NK-92 (cell line): Measurements from ENCODE around the gene LOXL1.
"Not testable (repeated sequence)": the region's sequence is repeated elsewhere in the genome, so short reads cannot be mapped to it uniquely, and the experiment has no call there.

Experiments
- DNase-seq: peaks from one replicate; lab custom pipeline; 2025; ENCODE audit not compliant: unreplicated experiment; lab: John Stamatoyannopoulos, UW

The LOXL1 gene

DNA sequence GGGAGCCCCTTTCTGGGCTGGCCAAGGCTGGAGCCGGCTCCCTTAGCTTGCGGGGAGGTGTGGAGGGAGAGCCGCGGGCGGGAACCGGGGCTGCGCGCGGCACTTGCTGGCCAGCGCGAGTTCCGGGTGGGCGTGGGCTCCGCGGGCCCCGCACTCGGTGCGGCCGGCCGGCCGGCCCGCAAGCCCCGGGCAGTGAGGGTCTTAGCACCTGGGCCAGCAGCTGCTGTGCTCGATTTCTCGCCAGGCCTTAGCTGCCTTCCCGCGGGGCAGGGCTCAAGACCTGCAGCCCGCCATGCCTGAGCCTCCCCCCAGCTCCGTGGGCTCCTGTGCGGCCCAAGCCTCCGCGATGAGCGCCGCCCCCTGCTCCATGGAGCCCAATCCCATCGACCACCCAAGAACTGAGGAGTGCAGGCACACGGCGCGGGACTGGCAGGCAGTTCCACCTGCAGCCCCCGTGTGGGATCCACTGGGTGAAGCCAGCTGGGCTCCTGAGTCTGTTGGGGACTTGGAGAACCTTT, 47.5 kb downstream of the LOXL1 start:
- not testable (repeated sequence) for DNase-seq

DNA sequence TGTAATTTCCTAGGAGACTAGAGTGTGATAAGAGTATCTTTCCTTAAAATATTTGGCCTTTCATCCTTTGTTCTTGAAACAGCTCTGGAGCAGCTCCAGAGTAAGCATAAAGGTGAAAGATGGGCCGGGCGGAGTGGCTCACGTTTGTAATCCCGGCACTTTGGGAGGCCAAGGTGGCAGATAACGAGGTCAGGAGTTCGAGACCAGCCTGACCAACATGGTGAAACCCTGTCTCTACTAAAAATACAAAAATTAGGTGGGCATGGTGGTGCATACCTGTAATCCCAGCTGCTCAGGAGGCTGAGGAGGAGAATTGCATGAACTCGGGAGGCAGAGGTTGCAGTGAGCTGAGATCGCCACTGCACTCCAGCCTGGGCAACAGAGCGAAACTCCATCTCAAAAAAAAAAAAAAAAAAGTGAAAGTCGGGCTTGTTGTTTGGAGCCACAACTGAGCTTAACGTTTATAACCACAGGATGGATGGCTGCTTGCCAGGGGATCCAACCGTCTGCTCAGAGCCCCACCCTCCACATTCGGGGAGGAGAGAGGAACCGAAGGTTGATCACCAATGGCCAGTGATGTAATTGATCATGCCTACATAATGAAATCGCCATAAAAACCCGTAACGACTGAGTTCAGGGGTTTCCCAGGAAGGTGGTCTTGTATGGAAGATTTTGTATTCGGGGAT, 49.3 kb downstream of the LOXL1 start:
- not testable (repeated sequence) for DNase-seq

DNA sequence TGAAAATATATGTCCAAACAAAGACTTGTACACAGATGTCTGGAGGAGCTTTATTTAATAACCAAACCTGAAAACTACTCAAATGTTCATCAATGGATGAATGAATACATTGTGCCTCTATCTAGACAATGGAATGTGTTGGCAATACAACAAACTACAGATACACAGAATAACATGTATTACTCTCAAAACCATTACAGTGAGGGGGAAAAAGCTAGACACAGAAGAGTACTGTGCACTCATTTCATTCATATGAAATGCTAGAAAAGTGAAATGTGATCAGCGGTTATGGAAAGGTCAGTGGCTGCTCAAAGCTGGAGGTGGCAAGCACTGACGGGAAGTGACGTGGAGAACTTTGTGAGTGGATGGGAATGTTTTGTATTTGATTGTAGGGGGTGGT, 52.6 kb downstream of the LOXL1 start:
- DNase-seq = no peak

DNA sequence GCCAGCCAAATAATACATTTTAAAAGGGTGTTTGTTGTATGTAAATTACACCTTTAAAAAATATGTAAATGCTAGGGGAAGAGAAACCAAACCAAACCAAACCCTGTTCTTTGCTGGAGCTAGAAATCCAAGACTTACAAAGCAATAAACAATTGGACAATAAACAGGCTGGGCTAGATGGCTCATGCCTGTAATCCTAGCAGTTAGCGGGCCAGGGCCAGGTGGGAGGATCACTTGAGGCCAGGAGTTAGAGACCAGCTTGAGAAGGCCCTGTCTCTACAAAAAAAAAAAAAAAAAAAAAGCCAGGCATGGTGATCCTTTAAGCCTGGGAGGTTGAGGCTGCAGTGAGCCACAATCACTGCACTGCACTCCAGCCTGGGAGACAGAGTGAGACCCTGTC, 53.4 kb downstream of the LOXL1 start:
- DNase-seq = no peak

- DNase-seq = no peak
Observed at GRCh38 chr15:73981761-73982221, 55.5 kb downstream of the LOXL1 start.

DNA sequence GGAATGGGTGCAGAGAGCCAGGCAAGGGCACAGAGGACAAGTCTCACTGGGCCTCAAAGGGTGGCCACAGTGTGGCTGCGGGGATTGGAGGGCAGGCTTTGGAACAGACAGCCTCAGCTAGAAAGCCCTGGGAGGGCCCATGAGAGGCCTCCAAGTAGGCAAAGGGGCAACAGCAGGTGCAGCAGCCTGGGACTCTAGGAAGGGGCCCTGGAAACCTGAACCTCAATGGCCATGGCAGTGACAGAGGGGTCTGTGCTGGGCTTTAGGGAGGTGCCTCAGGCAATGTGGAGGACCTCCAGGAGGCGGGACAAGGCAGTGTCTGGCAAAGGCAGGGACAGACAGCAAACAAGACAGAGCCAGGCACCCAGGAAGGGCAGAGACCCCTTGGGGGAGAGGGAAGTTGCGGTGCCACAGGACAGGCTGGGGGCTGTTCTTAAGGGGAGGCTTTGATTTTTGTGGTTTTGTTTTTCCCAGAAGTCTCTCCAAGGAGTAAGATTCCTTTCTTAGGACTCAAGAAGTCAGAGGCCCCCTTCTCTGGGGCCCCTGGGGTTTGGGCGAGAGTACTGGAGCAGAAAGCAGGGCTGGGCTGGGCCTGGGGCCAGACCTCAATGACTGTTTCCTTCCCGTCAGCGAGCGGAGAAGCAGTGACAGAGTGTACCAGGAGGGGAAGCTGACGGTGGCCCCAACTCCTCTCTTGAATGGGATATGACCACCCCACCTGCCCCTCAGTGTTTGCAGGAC, 56.1 kb downstream of the LOXL1 start:
- DNase-seq = no peak

- DNase-seq = no peak
Observed at GRCh38 chr15:73983211-73983727, 57.0 kb downstream of the LOXL1 start.

DNA sequence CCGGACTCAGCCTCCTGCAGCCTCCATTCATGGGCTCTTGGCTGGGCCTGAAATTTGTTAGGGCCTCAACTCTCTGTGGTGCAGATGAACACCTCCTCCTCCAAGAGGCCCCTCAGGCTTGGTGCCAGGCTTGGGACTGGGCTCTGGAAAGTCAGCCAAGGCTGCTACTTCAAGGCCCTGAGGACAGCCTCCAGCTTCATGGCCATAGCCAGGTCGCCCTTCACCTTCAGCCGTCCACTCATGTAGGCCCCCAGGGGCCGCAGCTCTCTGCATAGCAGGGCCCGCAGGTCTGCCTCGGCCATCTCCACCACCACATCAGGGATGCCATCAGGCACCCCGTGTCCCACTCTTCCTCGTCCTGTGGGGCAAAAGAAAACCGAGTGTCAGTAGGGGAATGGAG, 57.5 kb downstream of the LOXL1 start:
- DNase-seq = no peak

DNA sequence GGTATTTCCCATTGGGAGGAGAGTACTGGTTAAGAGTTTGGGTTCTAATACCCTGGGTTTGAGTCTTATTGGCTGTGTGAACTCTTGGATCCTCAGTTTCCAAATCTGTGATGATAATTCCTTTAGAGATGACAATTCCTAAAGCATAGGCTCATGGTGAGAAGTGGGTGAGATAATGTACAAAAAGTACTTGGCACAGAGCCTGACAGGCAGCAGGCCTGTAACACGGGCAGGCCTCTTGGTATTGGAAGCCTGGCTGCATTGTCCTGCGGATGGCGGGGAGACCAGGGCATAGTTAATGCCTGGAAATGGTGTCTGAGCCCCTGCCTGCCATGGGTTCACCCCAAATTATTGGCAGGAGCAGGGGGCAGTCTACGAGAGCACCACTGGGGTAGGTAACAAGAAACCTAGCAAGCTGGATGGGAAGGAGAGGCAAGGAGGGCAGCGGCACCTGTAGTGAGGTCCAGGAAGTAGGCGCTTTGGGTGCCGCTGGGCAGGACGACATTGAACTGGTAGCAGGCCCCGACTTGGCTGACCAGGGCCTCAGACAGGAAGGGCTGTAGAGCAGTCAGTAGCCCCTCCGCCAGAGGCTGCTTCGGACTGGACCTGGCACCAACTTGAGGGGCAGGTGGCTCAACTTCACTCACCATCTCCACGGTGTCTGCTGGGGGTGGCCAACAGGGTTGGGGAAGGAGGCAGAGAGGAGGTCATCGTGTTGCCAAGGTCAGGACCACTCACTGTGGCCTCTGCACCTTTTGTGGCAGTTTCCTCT, 58.1 kb downstream of the LOXL1 start:
- no peak for DNase-seq

GRCh38 chr15:73985101-73985873, 59.0 kb downstream of the LOXL1 start:
- no peak for DNase-seq

DNA sequence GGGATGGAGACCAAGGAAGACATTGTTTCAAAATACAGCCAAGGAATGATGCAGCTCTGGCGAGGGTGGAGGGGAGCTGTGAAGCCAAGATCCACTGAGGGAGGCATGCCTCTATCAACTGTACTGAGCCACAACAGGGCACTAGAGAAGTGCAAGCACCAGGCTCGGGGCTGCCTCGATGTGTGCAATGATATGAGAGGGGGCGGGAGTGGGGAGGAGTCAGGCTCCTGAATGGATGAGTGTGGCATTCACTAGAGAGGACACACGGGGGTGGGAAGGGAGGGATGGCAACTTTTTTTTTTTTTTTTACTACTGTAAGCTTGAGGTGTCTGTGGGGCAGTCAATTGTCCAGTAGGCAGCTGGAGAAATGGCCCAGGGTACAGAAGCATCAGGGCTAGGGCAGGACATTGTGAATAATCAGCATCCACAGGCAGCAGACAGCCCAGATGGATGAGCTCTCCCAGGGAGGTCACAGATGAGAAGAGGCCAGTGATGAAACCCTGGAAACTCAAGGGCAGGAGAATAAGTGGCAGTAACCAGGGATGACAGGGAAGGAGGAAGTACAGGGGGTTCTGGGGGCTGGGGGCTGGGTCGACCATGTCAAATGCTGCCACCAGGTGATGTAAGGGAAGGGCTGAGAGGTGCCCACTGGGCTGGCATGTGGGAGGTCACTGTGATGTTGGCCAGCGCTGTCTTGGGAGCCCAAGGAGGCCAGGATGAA, 60.0 kb downstream of the LOXL1 start:
- DNase-seq = no peak

DNA sequence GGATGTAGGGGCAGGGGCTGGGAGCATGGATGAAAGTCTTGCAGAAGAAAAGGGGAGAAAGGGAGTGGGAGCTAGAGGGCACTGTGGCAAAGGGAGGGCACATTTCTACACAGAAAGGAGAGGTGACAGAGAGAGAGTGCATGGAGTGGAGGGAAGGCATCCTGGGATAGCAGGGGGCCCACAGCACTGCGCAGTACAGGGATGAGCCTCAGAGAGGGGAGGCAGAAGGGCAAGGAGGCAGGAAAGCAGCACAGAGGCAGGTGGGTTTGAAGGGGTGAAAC, 60.5 kb downstream of the LOXL1 start:
- DNase-seq = no peak

GRCh38 chr15:73987250-73987649, 61.0 kb downstream of the LOXL1 start:
- DNase-seq = no peak

DNA sequence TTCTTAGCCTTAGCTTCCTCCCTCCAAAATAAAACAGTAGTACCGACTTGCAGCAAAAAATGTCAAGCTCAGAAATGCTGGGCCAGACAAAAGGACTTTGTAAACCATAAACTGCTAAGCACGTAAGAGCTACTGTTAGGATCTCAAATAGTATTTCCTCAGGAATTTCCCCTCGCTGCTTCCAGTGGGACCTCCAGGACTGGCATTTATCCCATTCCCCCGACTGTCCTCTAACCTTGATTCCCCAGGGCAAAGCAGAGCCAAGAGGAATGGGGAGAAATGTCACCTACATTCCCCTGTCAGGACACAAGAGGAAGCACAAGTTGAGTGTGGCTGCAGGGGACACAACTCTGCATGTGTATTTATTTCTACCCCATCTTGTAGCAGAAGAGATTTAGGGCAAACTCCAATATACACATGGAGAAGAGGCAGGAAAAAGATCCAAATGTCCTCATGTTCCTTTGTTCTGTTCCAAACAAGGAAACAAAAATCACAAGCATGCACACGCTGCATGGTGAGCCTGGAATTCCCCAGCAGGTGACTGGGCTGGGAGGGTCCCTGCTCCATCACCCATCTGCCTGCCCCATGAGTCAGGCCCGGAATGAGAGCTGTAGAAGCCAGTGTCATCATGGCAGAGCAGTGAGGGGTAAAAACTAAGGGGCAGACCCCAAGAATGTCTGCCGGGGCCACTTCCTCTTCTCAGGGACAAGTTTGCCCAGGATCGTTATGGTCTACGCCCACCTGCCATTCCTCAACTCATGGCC, 61.6 kb downstream of the LOXL1 start:
- no peak for DNase-seq

DNA sequence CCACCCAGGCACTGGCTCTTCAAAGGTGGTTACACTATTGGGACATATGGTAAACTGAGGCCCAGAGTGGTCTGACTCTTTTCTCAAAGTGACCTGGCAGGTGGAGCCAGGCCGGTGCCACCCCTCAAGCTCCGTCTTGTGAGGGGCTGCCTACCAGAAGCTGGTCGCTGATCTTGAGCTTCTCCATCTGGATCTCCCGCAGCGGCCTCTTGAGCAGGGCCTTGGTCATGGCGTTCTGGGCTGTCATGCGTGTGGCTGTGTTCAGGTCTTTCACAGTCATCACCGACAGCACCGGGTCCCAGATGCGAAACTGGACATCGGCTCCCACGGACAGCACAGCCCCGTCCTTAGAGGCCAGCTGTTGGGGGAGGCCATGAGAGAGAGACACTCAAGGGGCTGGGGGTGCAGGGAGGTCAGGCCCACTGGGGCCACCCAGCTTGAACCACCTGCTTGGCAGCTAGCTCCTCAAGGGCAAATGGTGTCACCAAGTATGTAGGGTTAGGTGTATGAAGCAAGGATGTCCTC, 62.2 kb downstream of the LOXL1 start:
- DNase-seq = no peak

- DNase-seq = no peak
Observed at GRCh38 chr15:73989001-73989798, 62.9 kb downstream of the LOXL1 start.

DNA sequence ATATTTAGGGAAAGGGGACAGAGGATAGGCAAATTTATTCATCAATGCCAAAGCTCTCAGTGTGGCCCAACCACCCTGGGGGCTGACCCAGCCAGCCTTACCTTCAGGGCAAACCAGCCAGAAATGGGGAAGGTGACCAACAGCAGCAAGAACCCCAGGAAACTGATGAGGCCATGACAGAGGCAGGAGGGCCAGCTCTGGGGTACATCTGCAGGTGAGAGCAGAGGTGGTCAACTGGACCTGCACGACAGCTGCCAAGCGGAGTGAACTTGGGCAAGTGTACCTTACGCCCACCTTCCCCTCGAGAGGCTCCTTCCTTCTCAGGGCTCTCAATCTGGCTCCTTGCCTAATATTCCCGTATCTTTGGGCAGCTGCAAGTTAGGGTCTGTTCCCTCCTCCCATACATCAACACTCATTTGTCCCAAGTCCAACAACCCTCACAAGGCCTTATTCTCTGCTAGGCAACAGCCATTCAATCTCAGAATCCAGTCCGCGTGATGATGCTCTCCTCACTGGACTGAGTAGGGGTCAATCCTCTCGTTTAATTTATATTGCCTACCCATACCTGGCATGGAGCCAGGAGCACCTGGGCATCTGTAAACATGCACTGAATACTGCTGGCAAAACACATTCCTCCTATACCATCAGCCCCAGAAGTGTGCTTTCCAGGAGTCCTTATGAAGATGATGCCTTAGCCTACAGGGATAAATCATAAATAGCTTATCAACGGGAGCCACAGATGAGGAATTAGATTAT, 64.2 kb downstream of the LOXL1 start:
- DNase-seq = no peak

- no peak for DNase-seq
Observed at GRCh38 chr15:73991260-73991659, 65.0 kb downstream of the LOXL1 start.
